Activated gamma-delta T cell (primary cell): ENCODE results near the gene PUS1.
"Not testable (repeated sequence)": the region's sequence is repeated elsewhere in the genome, so short reads cannot be mapped to it uniquely, and the experiment has no call there.

Experiments
- DNase-seq: peaks from one replicate; lab custom pipeline; 2025; lab: John Stamatoyannopoulos, UW

Gene PUS1

GRCh38 chr12:131938082-131938481, 9.0 kb downstream of the PUS1 start:
- DNase-seq: no peak

GRCh38 chr12:131939007-131939406, 9.9 kb downstream of the PUS1 start:
- DNase-seq: no peak

DNA sequence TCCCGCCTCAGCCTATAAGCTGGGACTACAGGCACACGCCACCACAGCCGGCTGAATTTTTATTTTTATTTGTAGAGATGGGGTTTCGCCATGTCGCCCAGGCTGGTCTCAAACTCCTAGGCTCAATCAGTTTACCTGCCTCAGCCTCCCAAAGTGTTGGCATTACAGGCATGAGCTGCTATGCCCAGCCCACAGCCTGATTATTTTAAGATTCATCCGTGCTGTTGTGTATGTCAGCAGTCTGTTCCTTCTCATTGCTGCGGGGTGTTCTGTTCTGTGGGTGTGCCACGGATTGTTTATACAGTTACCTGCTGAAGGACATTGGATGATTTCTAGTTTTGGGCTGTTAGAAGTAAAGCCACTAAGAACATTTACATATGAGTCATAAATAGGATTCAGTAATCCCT, 11.1 kb downstream of the PUS1 start:
- DNase-seq: no peak

DNA sequence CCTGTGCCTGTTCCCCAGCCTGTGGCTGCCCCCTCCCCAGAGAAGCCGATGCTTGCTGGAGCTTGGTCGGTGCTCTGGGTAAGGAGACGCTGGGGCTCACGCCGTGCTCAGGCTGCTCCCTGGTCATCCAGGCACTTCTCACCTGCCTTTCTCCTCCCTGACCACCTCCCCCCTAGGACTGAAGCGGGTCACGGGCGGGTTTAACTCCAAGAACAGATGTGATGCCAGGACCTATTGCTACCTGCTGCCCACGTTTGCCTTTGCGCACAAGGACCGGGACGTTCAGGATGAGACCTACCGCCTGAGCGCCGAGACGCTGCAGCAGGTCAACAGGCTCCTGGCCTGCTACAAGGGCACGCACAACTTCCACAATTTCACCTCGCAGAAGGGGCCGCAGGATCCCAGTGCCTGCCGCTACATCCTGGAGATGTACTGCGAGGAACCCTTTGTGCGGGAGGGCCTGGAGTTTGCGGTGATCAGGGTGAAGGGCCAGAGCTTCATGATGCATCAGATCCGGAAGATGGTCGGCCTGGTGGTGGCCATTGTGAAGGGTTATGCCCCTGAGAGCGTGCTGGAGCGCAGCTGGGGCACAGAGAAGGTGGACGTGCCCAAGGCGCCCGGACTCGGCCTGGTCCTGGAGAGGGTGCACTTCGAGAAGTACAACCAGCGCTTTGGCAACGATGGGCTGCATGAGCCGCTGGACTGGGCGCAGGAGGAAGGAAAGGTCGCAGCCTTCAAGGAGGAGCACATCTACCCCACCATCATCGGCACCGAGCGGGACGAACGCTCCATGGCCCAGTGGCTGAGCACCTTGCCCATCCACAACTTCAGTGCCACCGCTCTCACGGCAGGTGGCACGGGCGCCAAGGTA, 12.3 kb downstream of the PUS1 start:
- no peak for DNase-seq

GRCh38 chr12:131941987-131942341, 12.9 kb downstream of the PUS1 start:
- no peak for DNase-seq

DNA sequence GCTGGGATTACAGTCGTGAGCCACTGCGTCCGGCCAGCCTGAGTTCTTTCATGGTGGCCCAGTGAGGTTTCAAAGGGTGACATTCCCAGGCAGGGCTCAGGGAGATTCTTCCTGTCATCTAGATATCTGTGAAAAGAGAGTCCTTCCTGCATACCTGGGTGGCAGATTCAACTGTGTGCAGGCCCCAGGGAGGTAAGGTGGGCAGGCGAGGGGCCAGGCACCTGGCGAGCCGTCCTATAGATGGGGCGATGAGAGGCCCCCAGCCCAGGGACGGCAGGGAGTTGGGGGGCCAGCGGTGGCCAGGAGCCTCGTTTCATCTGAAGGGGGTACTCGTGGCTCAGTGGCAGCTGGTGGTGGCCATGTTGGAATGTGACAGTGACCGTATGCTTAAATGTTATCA, 13.6 kb downstream of the PUS1 start:
- DNase-seq: no peak

- DNase-seq: no peak
These were observed 14.3 kb downstream of the PUS1 start for GRCh38 chr12:131943389-131943788.

GRCh38 chr12:131943876-131944275, 14.8 kb downstream of the PUS1 start:
- no peak for DNase-seq

DNA sequence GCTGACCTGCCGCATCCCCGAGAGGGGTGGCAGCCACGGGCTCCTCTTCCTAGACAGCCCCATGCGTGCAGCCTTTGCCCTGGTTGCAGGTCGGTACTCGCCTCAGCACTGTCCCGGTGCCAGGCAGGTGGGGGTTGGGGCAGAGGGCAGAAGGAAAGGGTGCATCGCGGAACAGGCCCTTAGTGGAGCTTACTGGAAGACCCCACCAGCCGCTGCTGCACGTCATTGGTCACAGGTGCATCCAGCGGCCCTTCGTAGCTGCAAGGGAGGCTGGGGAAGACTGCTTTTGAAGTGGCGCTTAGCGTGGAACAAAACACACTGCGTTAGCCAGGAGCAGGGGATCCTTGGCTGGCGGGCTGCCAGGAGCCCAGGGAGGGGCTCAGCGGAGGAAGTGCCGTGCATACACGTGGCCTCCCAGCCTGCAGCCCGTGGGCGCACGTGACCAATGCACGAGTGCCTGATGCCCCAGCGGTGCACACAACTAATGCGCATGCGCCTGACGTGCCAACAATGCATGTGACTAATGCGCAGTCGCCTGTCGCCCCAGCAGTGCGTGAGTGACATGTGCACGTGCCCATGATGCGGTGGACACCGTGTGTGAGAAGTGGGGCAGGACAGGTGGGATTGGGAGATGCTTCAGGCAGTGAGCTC, 15.7 kb downstream of the PUS1 start:
- no peak for DNase-seq

DNA sequence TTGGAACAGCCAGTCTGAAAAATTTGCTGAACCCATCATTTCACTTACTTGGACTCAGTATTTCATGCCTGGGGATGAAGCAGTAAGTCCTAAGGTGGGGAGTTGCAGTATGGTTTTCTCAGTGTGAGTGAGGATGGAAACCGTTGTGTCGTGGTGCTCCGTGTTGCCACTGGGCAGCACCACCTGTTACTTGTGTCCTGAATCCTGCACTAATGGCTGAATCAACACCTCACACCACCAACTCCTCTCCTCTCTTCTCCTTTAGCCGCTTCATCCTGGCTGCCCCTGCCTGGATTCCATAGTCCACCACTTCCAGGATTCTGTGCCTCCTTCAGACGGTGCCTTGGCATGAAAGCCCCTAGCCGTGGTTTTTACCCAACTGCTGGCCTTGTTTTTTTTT, 17.7 kb downstream of the PUS1 start:
- no peak for DNase-seq

DNA sequence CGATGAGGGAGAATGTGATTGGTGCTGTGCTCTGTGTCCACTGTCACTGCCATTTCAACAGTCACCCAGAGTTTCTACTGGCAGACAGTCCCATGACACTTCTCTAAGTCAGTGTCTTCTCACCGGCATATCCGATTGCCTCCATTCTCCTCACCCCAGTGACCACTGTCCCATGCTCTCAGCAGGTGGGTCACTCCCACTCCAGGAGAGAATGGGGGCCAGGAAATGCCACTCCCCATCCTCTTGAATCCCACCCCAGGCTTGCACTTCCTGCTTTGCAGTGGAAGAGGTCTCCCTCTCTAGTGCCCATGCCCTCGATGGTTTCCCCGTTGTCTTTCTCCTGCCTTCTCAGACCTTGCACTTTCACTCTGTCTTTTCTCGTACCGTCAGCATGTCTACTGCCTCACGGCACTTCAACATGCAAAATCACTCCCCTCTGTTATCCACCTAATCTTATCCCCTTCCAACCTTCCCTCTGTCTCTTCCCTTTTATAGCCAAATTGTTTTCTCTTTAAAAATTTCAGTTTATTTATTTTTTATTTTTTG, 18.5 kb downstream of the PUS1 start:
- DNase-seq: no peak

GRCh38 chr12:131948166-131948712, 19.2 kb downstream of the PUS1 start:
- DNase-seq: no peak

GRCh38 chr12:131948713-131949430, 19.8 kb downstream of the PUS1 start:
- not testable (repeated sequence) for DNase-seq

DNA sequence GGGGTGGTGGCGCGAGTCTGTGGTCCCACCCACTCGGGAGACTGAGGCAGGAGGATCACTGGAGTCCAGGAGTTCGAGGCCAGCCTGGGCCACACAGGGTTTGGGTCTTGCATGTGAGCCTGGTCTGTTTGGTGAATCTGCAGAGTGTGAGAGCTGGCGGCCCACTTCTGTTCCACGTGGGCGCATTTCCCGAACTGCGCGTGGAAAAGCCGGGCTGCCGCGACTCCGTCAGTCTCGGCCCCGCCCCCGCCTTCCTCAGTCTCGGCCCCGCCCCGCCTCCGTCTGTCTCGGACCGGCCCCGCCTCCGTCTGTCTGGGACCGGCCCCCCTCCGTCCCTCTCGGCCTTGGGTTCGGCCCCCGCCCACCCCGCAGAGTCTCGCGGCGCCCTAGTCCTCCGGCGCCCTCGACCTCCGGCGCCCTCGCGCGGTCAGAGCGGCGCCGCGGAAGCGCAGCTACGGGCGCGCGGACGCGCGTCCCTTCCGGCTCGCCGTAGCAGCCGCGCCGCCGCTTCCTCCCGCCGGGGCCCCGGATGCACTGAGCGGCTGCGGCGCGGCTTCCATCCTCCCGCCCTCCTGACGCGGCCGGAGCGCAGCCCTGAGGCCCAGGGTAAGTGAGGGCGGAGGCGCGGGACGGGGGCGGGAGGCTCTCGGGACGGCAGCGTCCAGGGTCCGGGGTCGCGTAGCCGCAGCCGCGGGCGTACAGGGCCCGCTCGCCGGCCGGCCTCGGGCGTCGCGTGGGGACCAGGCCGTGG, 20.5 kb downstream of the PUS1 start, which contains the start of gene EP400:
EP400 (plus strand) TSS at position 512 of the 751 bp plus-strand sequence. CDS start 10,678 bp downstream, outside the sequence.
- DNase-seq: peak; percentile 93

GRCh38 chr12:131950182-131950913, 21.3 kb downstream of the PUS1 start:
- DNase-seq: peak; percentile 52

DNA sequence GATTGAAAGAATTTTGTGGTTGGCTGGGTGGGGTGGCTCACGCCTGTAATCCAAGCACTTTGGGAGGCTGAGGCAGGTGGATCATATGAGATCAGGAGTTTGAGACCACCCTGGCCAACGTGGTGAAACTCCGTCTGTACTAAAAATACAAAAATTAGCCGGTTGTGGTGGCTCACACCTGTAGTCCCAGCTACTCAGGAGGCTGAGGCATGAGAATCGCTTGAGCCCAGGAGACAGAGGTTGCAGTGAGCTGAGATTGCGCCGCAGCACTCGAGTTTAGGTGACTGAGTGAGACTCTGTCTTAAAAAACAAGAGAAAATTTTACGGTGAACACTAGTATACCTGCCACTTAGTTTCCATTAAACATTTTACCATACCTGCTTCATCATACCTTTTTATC, 24.7 kb downstream of the PUS1 start:
- DNase-seq: not testable (repeated sequence)

- DNase-seq: not testable (repeated sequence)
These were observed 25.4 kb downstream of the PUS1 start for GRCh38 chr12:131954460-131954859.

DNA sequence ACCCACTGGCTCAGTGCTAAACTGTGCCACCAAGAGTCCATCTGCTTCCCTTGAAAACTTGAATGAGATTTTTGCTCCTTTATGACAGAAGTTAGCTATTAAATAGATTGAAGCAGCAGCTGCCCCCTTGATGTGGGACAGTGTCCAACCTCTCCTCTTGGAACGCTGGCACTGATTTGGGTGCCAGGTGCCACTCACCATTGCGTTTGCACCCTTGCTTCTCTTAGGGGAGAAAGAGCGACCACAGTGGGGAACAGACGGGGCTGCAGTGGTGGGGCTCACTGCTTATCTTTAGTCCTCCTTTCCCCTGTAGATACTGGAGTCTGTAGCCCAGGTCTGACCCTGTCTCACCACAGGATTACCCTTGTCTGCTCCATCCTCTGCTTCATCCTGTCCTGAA, 30.0 kb downstream of the PUS1 start:
- no peak for DNase-seq

DNA sequence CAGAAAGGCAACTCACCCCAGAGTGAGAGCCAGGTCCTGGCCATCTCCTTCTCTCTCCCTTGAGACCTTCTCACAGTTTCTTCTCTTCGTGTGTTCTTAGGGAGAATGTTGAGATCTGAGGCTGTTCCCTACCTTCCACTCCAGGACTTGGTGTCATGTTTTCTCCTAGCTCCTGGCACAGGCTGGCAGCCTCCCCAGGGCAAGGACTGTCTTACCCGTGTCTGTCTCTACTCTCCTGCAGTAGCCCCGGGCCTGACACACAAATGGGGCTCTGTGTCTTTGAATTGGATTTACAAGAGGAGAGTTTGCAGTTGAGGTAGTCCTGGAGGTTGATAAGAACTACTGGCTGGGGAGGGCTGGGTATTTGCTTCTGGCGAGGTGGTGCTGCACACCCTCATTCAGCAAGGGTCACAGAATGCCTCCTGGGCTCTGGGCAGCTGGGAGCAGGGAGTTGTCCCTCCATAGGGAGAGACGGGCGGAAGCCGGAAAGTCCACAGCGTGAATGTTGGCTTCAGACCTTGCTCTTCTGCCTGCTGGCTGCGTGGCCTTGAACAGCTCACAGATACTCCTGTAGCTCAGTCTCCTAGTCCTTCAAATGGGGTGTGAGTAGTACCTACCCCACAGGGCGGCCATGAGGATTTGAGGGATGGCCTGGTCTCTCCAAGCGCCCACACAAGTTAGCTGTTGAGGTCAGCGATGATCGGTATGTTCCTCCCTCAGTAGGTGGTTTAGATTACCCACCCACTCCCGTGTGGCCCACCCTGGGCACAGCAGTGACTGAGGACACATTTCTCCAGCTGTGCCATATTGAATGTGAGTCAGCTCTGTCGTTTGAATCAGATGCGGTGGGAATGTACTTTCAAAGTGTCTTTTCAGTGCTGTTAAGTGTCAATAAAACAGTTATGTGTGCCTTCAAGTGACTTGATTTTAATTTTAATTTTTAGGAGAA, 30.8 kb downstream of the PUS1 start:
- no peak for DNase-seq
